ENCODE data around the gene LMO7. TPM values are rescaled to one million over a fixed set of nuclear protein-coding genes. Genes with fewer than 3 reads are reported as not detected.

The LMO7 gene
- polyA plus RNA-seq, 4 donors = 41.8 to 86.9 (median 78.9) TPM

- DNase-seq (ENCODE audit: low read depth in 4 of 4, low spot score in 3 of 4) = no peak
Measured at GRCh38 chr13:75831389-75831788, 195.3 kb downstream of the LMO7 start.

- no peak for DNase-seq (ENCODE audit: low read depth in 4 of 4, low spot score in 3 of 4)
Measured at GRCh38 chr13:75832812-75833211, 196.7 kb downstream of the LMO7 start.

GRCh38 chr13:75836441-75836840 lies 200.3 kb downstream of the LMO7 start:
- DNase-seq (ENCODE audit: low read depth in 4 of 4, low spot score in 3 of 4) = no peak

GRCh38 chr13:75838366-75839005 lies 202.4 kb downstream of the LMO7 start:
- no peak for DNase-seq (ENCODE audit: low read depth in 4 of 4, low spot score in 3 of 4)

GRCh38 chr13:75839406-75839805 lies 203.3 kb downstream of the LMO7 start:
- DNase-seq (ENCODE audit: low read depth in 4 of 4, low spot score in 3 of 4) = no peak

- DNase-seq (ENCODE audit: low read depth in 4 of 4, low spot score in 3 of 4) = no peak
Measured at GRCh38 chr13:75841905-75842304, 205.8 kb downstream of the LMO7 start.

- DNase-seq (ENCODE audit: low read depth in 4 of 4, low spot score in 3 of 4) = no peak
Measured at GRCh38 chr13:75843074-75843473, 206.9 kb downstream of the LMO7 start.

- DNase-seq (ENCODE audit: low read depth in 4 of 4, low spot score in 3 of 4) = no peak
Measured at GRCh38 chr13:75843991-75844390, 207.9 kb downstream of the LMO7 start.

GRCh38 chr13:75847588-75847987 lies 211.5 kb downstream of the LMO7 start:
- no peak for DNase-seq (ENCODE audit: low read depth in 4 of 4, low spot score in 3 of 4)

GRCh38 chr13:75850916-75851315 lies 214.8 kb downstream of the LMO7 start:
- no peak for DNase-seq (ENCODE audit: low read depth in 4 of 4, low spot score in 3 of 4)

- no peak for DNase-seq (ENCODE audit: low read depth in 4 of 4, low spot score in 3 of 4)
Measured at GRCh38 chr13:75855216-75855615, 219.1 kb downstream of the LMO7 start.

GRCh38 chr13:75855847-75856246 lies 219.7 kb downstream of the LMO7 start:
- DNase-seq (ENCODE audit: low read depth in 4 of 4, low spot score in 3 of 4) = no peak

- no peak for DNase-seq (ENCODE audit: low read depth in 4 of 4, low spot score in 3 of 4)
Measured at GRCh38 chr13:75857291-75857690, 221.2 kb downstream of the LMO7 start.

- DNase-seq (ENCODE audit: low read depth in 4 of 4, low spot score in 3 of 4) = no peak
Measured at GRCh38 chr13:75860935-75861334, 224.8 kb downstream of the LMO7 start.

GRCh38 chr13:75861786-75862185 lies 225.7 kb downstream of the LMO7 start:
- no peak for DNase-seq (ENCODE audit: low read depth in 4 of 4, low spot score in 3 of 4)

GRCh38 chr13:75864718-75865117 lies 228.6 kb downstream of the LMO7 start:
- no peak for DNase-seq (ENCODE audit: low read depth in 4 of 4, low spot score in 3 of 4)

GRCh38 chr13:75867379-75868117 lies 231.4 kb downstream of the LMO7 start:
- DNase-seq (ENCODE audit: low read depth in 4 of 4, low spot score in 3 of 4) = no peak

- DNase-seq (ENCODE audit: low read depth in 4 of 4, low spot score in 3 of 4) = no peak
Measured at GRCh38 chr13:75869981-75870380, 233.9 kb downstream of the LMO7 start.

- DNase-seq (ENCODE audit: low read depth in 4 of 4, low spot score in 3 of 4) = no peak
Measured at GRCh38 chr13:75870397-75870903, 234.3 kb downstream of the LMO7 start.

- DNase-seq (ENCODE audit: low read depth in 4 of 4, low spot score in 3 of 4) = no peak
Measured at GRCh38 chr13:75871059-75871458, 234.9 kb downstream of the LMO7 start.

GRCh38 chr13:75872980-75873379 lies 236.8 kb downstream of the LMO7 start:
- no peak for DNase-seq (ENCODE audit: low read depth in 4 of 4, low spot score in 3 of 4)

GRCh38 chr13:75873494-75873893 lies 237.4 kb downstream of the LMO7 start:
- DNase-seq (ENCODE audit: low read depth in 4 of 4, low spot score in 3 of 4) = no peak

All from left renal pelvis (tissue), 4 donors.